Measurements from ENCODE around the gene MED28.
"Not testable (repeated sequence)": the region's sequence is repeated elsewhere in the genome, so short reads cannot be mapped to it uniquely, and the experiment has no call there.

The MED28 gene, protein sequence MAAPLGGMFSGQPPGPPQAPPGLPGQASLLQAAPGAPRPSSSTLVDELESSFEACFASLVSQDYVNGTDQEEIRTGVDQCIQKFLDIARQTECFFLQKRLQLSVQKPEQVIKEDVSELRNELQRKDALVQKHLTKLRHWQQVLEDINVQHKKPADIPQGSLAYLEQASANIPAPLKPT

DNA sequence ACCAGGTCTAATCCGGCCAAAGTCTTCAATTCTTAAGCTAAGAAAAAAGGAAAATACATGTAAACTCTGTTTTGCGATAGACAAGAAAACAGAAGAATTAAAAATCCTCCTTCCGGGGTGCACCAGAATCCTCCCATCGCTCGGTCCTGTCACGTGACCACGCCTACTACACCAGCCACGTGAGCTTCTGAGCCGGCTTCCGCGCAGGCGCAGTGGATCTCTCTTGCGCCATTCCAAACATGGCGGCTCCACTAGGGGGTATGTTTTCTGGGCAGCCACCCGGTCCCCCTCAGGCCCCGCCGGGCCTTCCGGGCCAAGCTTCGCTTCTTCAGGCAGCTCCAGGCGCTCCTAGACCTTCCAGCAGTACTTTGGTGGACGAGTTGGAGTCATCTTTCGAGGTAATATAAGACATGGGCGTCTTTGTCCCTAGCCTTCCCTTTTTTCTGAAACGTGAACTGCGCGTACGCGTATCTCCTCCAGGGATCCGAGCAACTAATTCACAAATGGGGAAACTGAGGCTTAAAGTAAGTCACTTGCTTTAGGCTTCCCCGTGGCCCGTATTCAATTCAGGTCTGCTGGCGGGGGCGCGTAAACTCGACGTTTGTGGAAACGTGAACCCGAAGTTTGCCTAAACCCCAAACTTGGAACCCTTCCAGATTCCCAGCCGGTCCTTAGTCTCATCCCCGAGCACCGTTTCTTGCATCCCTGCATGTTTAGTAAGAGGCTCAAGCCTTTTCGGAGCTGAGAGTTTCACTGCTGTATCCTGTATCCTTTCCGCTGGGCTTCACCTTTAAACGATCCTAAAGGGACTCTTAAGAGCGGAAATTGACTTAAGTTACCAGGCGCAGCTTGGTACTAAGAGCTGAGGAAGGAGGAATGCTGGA lies at the start of gene MED28:
Gene MED28, plus strand, starts transcription at position 226 of the 884 bp plus-strand sequence. Its CDS starts 14 bp downstream, at position 240.
- DNase-seq: peak; percentile 93 to 95

DNA sequence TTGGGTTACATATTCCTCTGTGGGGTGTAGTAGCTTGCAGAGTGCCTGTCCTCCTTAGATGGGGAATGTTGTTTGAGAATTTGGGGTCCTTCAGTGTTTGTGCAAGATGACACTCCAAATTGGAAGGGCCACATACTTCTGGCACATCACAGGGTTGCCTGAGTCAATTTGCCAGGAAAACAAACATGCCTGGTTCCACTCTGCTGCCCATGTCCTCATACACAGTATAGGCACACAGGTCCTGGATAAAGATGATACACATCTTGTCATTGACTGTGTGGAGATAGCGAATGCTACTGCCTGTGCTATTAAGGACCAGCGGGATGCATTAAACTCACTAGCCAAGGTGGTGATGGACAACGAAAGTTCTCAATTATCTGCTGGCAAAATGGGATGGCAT lies 48.6 kb upstream of the MED28 start:
- DNase-seq: no peak

DNA sequence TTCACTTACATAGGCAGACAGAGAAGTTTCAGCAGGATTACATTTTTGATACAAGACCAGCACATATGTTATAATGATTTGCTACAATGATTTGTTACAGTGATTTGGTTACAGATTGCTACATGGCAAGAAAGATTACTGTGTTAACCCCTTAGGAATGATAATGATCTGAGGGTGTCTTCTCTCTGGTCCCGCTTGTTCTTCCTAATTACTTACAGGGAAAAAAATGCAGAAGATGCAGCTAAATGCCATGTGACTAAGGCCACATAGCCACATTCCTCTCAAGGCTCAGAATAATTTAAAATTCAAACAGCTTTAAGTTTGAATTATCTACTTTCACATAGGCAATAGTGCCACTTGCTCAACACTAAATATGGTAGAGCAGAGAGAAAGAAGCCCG lies 47.2 kb upstream of the MED28 start:
- no peak for DNase-seq

DNA sequence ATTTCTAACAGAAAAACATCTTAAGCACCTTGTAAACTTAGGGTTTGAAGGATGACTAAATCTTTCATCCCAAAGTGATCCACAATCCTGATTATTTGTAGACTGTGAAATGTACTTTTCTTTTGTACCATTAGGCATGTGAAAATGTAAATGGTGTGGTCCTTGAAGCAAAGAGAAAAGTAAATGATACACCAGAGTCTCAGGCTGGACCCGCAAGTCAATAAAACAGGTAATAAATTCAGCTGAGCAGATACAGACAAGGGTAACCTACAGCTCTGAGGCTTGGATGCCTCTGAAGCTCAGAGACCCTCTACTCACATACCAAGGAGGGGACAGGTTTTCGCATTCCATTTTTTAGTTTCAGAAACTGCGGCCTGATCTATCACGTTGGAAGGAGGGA lies 40.2 kb upstream of the MED28 start:
- no peak for DNase-seq

DNA sequence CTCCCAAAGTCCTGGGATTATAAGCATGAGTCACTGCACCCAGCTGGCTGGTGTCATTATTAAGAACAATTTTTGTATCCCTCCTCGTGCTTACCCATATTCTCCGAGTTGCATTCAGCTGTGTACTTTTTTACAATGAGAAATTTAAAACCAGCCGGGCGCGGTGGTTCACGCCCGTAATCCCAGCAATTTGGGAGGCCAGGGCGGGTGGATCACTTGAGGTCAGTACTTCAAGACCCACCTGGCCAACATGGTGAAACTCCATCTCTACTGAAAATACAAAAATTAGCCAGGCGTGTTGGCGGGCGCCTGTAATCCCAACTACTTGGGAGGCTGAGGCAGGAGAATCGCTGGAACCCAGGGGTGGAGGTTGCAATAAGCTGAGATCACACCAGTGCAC lies 39.3 kb upstream of the MED28 start:
- not testable (repeated sequence) for DNase-seq

DNA sequence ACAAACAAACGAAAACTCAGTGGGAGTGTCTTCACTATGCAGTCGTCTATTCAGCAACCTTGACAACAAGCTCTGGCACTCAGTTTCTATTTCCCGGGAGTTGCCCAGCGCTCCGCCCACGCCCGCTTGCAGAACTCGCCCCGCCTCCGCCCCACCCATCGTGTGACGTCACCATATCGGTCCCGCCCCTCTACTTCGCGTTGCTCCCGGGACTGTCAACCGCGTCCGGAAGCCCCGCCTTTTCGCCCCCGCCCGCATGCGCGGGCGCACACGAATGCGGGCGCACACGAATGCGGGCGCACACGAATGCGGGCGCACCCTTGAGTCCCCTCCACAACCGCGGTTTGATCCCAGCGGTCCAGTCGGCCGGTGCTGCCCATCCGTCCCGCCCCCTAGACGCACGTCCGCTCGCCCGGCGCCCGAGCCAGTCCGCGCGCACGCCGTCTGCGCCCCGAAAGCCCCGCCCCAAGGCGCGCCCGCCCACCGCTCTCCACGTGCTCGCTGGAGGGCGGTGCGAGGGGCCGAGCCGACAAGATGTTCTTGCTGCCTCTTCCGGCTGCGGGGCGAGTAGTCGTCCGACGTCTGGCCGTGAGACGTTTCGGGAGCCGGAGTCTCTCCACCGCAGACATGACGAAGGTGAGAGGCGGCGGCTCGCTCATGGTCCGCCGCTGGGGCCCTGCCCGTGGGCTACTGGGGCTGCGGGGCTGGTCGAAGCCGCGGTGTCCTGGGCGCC lies 37.3 kb upstream of the MED28 start, which contains the start of gene LAP3:
Gene LAP3, plus strand, starts transcription at position 267 of the 733 bp plus-strand sequence. Its CDS starts 268 bp downstream, at position 535.
- peak; percentile 98 to 99 for DNase-seq

DNA sequence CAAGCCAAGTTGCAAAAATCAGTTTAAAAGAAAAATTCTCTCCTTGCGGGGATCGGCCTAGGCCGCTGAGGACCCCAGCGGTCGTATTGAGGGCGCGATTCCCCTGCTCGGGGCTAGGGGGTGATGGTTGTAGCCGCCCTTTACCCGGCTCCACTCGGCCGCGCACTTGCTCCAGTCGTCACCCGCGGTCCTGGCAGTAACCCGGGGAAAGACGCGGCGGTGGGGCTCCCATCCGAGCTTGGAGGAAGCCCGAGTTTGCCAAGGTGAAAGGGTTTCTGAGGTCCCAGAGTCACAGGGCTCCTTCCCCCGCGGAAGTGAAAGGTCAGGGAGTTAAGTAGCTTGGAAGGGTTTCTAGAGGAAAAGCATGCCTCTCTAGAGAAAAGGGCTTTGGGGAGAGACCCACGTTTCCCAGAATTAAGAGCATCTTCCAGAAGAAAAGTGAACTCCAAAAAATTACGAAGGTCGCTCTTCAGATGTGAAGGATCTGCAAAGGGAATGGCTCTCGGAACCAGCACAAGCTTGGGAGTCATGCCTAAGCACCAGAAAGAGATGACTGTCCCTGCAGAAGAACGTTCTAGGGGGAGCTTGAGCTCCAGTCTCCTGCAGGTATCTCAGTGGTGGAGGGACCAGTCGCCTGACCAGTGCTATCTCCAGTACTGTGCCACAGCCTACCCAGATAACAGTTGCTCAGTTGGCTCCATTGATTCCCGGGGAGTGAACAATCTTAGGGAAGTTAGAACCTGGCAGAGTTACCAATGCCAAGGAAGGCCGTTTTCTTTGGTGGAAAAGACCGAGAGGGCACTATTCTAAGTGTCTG lies 36.6 kb upstream of the MED28 start:
- DNase-seq: peak; percentile 27 to 30

DNA sequence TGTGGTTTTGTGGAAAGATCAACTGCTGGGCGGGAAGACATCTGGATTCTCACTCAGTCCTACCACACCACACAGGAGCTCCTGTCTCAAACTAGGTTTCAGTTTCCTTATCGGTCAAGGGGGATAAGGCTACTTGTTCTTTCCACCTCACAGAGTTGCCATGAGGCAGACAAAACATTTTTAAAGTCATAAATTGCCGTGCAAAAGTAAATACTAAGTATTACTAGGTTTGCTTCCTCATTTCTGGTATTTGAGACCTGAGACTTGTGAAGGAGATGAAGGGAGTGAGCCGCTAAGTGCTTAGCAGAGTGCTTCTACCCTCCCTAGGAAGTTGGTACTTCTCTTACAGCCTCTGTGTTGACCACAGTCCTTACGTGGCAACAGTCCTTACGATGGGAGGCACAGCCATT lies 36.0 kb upstream of the MED28 start:
- DNase-seq: no peak

DNA sequence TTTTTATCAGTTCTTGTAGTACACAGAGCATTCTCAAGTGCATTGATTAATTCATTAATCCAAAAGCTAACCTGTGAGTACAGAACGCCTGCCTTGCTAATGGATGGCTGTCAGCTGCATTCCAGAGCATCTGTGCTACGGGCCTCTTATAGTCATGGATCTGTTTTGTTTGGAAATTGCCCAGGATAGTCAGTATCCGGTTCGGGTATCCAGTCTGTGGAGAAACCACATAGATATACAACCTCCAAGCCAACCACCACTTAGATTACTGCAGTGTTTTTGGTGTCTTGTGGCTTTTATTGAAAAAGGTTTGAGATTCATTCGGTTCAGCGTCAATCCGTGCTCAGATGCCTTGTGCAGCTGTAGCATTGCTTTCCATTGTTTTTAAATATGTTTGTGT lies 33.5 kb upstream of the MED28 start:
- no peak for DNase-seq

DNA sequence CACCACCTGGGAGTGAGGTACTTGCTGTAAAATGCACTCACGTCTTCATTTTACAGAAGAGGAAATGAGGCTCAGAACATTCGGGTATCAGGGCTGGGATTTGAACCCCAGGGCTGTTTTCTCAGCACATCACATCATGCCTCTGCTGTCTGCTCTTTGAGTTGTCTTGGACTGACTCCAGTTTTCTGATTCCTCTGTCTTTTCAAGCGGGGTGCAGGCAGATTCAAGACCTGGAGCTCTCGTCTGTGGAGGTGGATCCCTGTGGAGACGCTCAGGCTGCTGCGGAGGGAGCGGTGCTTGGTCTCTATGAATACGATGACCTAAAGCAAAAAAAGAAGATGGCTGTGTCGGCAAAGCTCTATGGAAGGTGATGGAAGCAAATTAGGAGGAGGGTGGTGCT lies 31.2 kb upstream of the MED28 start:
- no peak for DNase-seq

DNA sequence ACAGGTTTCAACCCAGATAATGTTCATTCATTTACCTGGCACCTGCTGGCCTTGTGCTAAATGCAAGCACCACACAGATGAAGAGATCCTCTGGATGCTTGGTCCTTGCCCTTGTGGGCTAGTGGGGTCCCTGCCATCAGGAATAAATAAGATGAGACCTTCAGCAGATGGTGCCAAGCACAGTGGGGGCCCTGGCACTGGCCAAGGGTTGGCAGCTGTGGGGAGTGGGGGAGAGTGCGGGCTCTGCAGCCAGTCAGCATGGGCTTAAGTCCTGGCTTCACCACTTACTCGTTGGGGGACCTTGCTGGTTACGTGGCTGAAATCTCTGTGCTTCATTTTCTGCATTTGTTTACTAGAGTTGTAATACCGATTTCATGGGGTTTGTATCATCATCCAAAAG lies 30.5 kb upstream of the MED28 start:
- no peak for DNase-seq

DNA sequence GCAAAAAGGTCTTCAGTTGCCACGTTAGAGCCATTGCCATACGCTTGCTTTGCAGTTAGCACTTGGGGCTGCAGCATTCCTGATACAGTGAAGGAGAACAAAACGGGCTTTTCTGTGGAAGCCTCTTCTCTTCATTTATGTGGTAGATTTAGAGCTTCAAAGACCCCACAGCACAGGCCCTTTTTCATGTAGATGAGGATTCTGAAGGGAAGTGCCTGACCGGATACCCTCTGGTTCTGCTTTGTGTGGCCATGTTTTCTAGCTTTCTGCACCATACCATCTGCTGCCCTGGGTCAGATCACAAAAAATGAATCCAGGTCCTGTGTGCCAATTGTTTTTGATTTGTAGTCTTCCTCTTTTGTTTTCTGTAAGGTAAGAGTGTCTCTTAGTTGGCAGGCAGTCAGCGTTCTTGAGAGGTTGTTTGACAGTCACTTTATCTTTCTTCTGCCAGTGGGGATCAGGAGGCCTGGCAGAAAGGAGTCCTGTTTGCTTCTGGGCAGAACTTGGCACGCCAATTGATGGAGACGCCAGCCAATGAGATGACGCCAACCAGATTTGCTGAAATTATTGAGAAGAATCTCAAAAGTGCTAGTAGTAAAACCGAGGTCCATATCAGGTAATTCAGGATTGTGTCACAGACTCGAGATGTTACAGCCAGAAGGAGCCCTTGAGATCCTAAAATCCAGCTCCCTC lies 29.8 kb upstream of the MED28 start:
- DNase-seq: no peak

DNA sequence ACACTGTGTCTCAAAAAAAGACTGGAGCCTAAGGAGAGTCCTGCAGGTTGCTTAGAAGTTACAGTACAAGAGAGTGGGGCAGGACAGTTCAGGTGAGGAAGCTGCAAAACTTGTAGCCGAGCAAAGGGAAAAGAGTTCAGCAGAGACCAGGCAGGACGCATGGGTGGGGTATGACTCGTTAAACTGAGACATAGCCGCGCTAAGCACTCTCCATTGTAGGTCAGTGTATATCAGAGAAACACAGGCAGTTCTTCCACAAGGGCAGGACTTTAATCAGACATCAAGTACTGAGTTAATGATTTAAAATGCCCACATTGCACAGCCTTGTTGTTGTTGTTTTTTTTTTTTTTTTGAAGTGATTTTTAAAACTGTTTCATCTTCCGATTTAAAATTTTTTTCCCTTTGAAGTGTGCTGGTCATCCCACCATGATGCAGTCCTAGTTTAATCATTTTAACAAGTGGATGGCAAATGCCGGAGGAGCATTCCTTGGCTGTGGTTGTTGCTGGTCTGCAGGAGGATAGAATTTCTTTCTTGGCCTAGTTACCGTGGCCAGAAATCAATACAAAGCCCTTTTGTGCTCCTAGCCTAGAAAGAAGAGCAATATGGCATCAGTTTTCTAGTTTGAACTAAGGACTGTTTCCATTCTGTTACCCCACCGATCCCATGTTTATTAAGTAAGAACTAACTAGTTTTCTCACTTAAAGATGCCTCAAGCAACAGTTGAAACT lies 27.2 kb upstream of the MED28 start:
- no peak for DNase-seq

DNA sequence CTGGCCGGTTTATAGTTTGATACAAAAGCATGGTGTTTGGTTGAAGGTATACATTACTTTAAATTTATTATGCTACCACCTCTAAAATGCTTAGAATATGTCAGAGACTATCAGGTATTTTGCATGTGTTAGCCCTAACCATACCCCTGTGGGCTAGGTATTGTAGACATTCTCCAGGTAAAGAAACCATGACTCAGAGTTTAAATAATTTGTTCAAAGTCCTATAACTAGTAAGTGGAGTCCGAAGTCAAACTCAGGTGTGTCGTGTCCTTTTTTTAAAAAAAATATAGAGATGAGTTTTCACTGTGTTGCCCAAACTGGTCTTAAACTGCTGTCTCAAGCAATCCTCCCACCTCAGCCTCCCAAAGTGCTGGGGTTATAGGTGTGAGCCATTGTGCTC lies 25.1 kb upstream of the MED28 start:
- DNase-seq: no peak

DNA sequence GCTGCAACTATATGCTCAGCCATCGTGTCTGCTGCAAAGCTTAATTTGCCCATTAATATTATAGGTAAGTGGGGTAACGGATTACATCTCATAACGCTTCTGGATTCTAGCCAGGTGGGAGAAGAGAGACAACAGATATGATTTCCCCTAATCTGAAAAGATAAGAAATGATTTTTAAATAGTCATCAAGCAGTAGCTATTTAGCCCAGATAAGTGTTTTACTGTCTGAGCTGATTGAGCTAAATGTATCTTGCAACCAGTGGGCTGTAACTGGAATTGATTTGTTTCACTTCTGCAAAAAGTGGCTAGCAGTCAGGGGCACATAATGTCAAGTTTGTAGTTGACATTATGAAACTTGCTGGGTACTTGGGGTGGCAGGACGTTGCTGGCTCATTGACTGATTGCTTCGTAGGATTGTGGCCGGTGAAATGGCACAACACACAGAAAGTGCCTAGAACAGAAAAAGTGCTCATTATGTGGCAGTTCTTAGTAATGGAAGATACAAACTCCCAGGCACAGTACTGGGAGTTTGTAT lies 18.9 kb upstream of the MED28 start:
- no peak for DNase-seq

DNA sequence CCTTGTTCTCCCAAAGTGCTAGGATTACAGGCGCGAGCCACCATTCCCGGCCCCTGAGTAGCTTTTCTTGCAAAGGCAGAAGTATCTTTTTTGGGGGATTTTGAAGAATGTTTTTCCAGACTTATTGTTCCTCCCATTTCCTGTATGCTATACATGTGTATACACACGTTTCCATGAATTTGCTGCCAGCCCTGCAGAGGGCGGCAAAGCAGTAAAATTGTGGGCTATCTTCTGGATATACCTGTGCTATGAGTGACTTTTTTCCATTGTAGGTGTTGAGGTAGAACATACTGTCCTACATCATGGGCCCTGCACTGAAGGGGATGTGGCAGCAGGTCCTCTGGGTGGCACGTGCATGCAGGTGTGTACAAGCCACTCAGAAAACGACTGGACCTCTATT lies 16.9 kb upstream of the MED28 start:
- no peak for DNase-seq

DNA sequence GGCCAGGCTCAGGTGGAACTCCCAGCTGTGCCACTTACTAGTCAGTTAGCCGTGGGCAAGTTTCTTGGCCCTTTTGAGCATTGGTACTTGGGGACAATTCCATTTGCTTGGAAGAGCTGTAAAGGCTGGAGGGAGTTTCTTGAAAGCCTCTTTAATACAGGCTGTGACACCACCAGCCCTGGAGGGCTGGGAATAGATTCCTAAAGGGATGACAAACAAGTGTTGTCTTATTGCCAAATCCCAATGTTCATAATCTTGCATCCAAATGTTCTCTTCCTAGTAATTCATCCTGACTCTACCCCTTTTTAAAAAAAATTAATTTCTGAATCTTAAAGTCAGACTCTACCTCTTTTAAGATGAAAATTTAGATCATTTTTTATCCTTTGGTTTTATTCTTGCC lies 14.6 kb upstream of the MED28 start:
- no peak for DNase-seq

DNA sequence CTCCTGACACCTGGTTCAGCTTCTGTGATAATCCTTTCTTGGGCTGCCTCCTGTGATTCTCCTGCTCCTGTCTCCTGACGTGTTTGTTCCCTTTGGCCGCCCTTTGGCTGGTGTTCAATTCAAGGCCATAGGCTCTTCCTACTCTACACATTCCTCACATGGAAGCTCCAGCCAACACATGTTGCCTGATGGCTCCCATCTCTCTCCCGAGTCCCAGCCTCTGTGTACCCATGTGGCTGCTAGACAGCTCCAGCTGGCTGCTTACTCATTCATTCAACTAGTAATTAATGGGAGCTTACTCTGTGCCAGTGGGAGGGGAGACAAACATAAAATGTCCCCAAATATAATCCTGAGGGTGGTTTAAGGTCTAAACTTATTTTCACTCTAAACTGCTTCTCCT lies 9.2 kb upstream of the MED28 start:
- no peak for DNase-seq

DNA sequence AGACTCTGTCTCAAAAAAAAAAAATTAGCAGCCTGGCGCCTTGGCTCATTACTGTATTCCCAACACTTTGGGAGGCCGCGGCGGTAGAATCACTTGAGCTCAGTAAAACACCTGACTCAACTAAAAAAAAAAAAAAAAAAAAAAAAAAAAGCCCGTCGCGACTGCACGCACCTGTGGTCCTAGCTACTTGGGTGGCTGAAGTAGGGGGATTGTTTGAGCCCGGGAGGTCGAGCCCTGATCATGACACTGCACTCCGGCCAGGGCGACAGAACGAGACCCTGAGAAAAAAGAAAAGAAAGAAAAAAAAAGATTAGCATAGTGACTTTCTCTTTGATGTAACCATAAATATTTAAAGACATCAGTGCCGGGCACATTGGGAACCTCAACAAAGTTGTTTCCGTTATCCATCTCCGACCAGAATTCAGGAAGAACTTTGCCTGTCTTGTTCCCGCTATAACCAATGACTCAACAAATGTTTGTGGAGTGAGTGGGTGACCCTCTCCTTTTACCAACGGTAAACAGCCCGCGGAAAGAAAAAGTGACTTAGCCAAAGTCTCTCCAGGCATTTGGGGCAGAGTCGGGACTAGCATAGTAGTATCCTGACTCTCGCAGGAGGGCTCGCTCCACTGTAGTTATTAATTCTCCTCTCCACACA lies 553 bp upstream of the MED28 start:
- DNase-seq: peak in 1 of 2 experiments; percentile 15

DNA sequence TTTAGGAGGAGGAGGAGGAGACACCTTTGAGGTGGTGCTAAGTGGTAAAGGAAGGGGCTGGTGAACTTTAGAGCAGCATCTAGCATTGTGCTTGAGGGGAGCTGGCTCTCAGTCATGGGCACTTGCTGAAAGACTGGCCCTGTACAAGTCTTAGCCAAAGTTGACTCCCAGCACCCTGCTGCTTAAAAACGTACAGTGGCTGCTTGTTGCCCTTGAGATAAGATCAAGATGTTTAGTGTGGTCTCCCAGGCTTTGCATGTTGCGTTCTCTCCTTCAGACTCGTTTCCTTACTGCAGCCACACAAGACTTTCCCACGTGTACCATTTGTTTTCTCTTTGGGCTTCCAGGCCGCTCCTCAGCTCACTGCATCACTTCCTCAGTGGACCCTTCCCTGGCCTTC lies 1.8 kb downstream of the MED28 start:
- no peak for DNase-seq

DNA sequence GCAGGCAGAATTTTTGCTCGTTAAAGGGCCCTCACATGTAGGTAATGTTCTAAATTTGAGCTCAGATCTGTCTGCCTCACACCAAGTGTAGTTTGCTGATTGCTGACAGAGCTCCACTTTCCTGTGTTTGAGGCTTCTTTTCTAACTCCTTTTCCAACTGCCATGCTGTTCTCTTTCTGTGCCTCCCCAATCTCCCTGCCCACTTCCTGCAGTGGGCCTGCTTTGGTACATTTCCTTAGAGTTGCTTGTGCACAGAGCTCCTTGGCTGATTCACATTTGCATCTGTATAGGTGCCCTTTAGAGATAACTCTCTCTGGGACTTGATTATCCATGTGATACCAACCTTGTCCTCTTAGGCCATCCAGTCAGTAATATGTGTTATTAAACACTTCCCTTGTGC lies 4.5 kb downstream of the MED28 start:
- no peak for DNase-seq

All from stimulated activated CD4-positive, alpha-beta T cell treated with anti-CD3 and anti-CD28 coated beads, Interleukin-4, amount 100 ng/mL, for 4 hours (primary cell).